HUES48 (cell line): ENCODE data around the gene ADAMTSL3.

Experiments used
- H3K27ac ChIP-seq: one replicate; pipeline ENCODE4 v1.7.0; 2013; ENCODE audit warnings: low read depth, low read length, inconsistent platforms
- H3K27me3 ChIP-seq: 2 replicates; pipeline ENCODE4 v1.6.1; 2013; ENCODE audit warnings: mild to moderate bottlenecking, low read length; ENCODE audit not compliant: control insufficient read depth, insufficient read depth
- H3K36me3 ChIP-seq: 2 replicates; pipeline ENCODE4 v1.6.1; 2013; ENCODE audit warnings: low read length; ENCODE audit not compliant: control insufficient read depth, insufficient read depth
- H3K4me1 ChIP-seq: 2 replicates; pipeline ENCODE4 v1.6.1; 2013; ENCODE audit warnings: mild to moderate bottlenecking, low read length; ENCODE audit not compliant: control insufficient read depth, insufficient read depth
- H3K4me3 ChIP-seq: 2 replicates; pipeline ENCODE4 v1.5.1; 2013; ENCODE audit warnings: mild to moderate bottlenecking, low read depth, low read length
- H3K9ac ChIP-seq: 2 replicates; pipeline ENCODE4 v1.6.1; 2013; ENCODE audit warnings: mild to moderate bottlenecking, low read depth, low read length, moderate library complexity
- H3K9me3 ChIP-seq: 2 replicates; pipeline ENCODE4 v1.6.1; 2013; ENCODE audit warnings: low read length; ENCODE audit not compliant: control insufficient read depth, insufficient read depth

The ADAMTSL3 gene

GRCh38 chr15:83709241-83709640, 55.3 kb downstream of the ADAMTSL3 start:
- Histone ChIP-seq H3K4me1 (no peaks in the 10 kb centered on the region), H3K27ac (no peak overlapping the region), H3K9me3 (no peaks in the 10 kb centered on the region), H3K36me3 (no peaks in the 10 kb centered on the region), H3K9ac (no peak overlapping the region), H3K27me3 (no peaks in the 10 kb centered on the region), H3K4me3 (no peak overlapping the region)

DNA sequence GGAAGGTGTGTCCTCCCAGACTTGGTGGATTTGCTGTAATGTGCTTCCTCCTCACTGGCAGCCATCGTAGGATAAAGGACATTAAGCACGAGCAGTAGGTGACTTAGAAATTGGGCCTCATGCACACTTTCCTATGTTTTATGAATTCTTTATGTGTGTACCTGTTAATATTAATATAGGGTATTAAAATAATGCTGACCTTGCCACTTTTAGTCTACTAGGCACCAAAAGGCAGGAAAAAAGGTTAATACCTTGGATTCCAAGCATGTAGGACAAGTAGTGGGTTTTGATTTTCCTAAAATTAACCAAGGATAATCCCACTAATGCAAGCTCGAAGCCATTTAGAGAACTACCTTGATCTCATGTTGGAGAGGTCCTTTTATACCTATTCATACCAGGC, 55.9 kb downstream of the ADAMTSL3 start:
- no peak overlapping the region for H3K4me3 ChIP-seq
- H3K36me3 ChIP-seq: no peaks in the 10 kb centered on the region
- no peaks in the 10 kb centered on the region for H3K27me3 ChIP-seq
- no peaks in the 10 kb centered on the region for H3K4me1 ChIP-seq
- no peak overlapping the region for H3K27ac ChIP-seq
- H3K9ac ChIP-seq: no peak overlapping the region
- H3K9me3 ChIP-seq: no peaks in the 10 kb centered on the region

DNA sequence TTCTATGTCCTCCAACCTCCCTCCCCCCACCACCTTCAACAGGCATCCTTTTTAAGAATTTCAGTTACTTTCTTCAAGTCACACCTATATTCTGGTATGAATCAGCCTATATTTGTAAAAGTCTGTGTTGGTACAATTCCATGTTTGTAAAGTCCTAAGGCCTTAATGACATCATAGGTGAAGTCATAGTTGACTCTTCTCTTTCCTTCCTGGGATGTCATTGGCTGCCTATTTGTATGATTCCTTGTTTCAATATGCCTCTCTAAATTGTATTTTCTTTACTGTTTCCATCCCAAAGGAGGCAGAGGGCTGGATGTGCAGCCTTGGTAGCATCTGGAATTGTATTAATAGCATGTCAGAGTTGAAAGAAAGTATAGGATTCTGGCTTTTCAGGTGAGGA, 56.5 kb downstream of the ADAMTSL3 start:
- H3K27ac ChIP-seq: no peak overlapping the region
- H3K9ac ChIP-seq: no peak overlapping the region
- H3K4me3 ChIP-seq: no peak overlapping the region
- H3K4me1 ChIP-seq: no peaks in the 10 kb centered on the region
- H3K27me3 ChIP-seq: no peaks in the 10 kb centered on the region
- H3K9me3 ChIP-seq: no peaks in the 10 kb centered on the region
- H3K36me3 ChIP-seq: no peaks in the 10 kb centered on the region

DNA sequence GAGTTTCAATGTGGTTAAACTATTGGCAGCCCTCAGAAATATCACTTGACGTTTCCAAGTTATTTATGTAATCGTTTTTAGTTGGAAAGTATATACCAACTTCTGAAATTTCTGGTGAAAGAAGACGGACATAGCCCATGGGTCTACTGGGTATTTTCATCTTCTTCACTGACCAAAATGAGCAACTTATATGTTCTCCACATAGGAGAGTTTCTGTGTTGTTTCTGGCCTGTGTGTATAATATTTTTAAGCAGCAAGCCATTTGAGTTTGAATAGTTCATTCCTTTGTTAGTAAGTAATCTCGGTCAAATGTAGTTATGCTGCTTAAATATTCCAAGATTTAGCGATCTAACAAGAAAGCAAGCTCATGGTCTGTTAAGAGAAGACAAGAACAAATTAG, 57.3 kb downstream of the ADAMTSL3 start:
- Histone ChIP-seq H3K36me3 (no peaks in the 10 kb centered on the region), H3K4me3 (no peak overlapping the region), H3K27ac (no peak overlapping the region), H3K4me1 (no peaks in the 10 kb centered on the region), H3K9ac (no peak overlapping the region), H3K27me3 (no peaks in the 10 kb centered on the region), H3K9me3 (no peaks in the 10 kb centered on the region)

DNA sequence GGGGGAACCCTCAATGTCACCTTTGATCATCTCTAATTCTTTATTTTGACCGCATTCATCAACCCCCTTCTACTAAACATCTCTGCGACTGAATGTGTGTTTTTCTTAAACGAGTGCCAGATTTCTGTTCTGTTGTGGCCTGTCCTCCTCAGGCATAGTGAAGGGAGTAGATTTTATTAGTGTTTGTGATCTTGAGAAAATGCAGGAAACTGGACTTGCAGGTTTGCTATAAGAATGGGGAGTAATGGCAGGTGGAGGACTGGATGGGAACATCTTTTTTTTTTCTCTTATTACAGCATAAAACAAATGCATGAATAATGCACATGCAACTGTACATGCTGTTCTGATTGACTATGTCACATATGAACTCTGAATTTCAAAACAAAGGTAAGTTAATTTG, 59.3 kb downstream of the ADAMTSL3 start:
- no peaks in the 10 kb centered on the region for H3K36me3 ChIP-seq
- no peaks in the 10 kb centered on the region for H3K27me3 ChIP-seq
- no peaks in the 10 kb centered on the region for H3K4me1 ChIP-seq
- H3K4me3 ChIP-seq: no peak overlapping the region
- no peaks in the 10 kb centered on the region for H3K9me3 ChIP-seq
- no peak overlapping the region for H3K27ac ChIP-seq
- H3K9ac ChIP-seq: no peak overlapping the region

DNA sequence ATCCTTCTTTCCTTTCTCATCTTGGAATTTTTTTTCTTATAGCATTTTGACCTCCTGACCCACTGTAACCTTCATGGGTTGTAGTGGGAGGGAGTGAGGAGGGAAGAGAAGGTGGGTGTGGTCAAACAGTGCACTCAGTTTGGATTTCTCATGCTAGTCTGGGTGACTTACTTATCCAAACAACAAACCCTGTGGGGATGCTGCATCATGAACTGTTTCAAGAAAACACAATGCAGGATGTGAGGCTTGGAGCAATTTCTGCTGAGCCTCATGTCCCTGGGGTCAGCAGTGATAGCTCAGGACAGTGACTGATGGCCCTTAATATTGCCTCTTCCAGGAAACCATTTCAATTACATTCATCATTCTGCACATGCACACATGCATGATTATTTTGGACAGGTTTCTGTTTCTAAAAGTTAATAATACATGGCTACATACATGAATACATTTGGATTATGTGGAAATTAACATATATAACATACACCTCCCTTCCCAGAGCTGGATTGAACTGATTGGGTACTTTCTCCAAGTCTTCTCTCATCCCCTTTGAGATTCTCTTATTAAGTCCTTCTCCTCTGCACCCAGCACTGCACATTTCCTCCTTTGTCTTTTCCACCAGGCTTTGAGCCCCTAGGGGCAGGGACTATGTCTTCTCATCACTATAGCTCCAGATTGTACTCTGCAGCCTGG, 61.2 kb downstream of the ADAMTSL3 start:
- H3K9me3 ChIP-seq: no peaks in the 10 kb centered on the region
- H3K9ac ChIP-seq: no peak overlapping the region
- no peak overlapping the region for H3K27ac ChIP-seq
- no peaks in the 10 kb centered on the region for H3K27me3 ChIP-seq
- H3K36me3 ChIP-seq: no peaks in the 10 kb centered on the region
- H3K4me1 ChIP-seq: no peaks in the 10 kb centered on the region
- no peak overlapping the region for H3K4me3 ChIP-seq

DNA sequence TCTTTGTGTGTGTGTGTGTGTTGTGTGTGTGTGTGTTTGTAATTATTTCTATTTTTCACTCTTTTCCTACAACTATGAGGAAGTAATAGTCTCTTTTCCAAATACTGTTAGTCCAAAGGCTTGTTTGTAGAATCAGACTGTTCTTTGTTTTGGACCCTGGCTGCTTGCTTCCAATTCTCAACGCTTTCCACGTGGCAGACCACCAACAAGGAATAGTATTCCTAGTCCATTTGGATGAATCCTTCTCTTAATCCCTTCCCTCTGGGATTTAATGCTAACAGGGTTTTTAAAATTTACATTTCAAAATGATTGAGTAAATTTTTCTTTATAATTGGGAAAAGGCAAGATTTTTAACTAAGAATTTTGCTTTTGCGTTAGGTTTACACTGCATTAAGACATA, 62.7 kb downstream of the ADAMTSL3 start:
- H3K9ac ChIP-seq: no peak overlapping the region
- no peaks in the 10 kb centered on the region for H3K27me3 ChIP-seq
- no peaks in the 10 kb centered on the region for H3K4me1 ChIP-seq
- H3K27ac ChIP-seq: no peak overlapping the region
- no peaks in the 10 kb centered on the region for H3K36me3 ChIP-seq
- H3K4me3 ChIP-seq: no peak overlapping the region
- H3K9me3 ChIP-seq: no peaks in the 10 kb centered on the region

- Histone ChIP-seq H3K36me3 (no peaks in the 10 kb centered on the region), H3K4me1 (no peaks in the 10 kb centered on the region), H3K27me3 (no peaks in the 10 kb centered on the region), H3K9ac (no peak overlapping the region), H3K4me3 (no peak overlapping the region), H3K9me3 (no peaks in the 10 kb centered on the region), H3K27ac (no peak overlapping the region)
Measured at GRCh38 chr15:83717010-83717409, 63.1 kb downstream of the ADAMTSL3 start.

DNA sequence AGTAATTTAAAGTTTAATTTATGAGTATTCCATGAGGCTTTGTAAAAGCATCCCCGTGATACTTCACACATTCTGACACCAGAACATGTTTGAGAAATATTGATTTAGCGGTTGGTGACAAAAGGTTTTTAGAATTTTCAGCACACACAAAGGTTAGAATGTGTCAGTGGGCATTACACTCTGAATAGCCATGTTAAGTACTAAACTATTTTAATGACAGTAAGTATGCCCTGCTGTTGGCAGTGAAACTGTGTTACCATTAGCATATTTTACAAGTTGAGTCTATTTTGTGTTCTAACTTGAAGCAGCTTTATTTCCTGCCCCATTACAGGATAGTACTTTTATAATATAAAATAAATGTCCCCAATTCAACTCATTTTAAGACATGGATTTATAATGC, 66.5 kb downstream of the ADAMTSL3 start:
- Histone ChIP-seq H3K27me3 (no peaks in the 10 kb centered on the region), H3K9ac (no peak overlapping the region)

DNA sequence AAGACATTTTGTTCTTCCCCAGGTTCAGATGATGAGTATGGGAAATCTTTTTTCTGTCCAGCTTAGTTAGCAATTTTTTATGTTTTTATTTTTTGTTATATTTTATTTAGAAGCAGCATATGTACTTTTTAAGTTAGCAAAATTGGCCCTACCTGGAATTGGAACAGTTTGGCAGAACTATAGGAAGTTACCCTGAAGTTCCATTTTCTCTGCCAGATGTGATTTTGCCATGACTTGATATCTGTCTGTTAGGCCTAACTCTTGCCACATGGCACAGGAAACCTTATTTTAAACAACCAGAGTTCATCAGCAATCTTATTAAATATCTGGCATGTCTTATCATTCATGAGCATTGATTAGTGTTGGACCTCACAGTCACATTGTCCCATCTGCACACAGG, 67.1 kb downstream of the ADAMTSL3 start:
- no peak overlapping the region for H3K27ac ChIP-seq
- no peak overlapping the region for H3K9ac ChIP-seq
- H3K9me3 ChIP-seq: no peaks in the 10 kb centered on the region

More for the DNA sequence above, 66.5 kb downstream of the ADAMTSL3 start:
- H3K4me1 ChIP-seq: no peaks in the 10 kb centered on the region
- H3K36me3 ChIP-seq: no peaks in the 10 kb centered on the region
- no peak overlapping the region for H3K27ac ChIP-seq
- H3K9me3 ChIP-seq: no peaks in the 10 kb centered on the region
- H3K4me3 ChIP-seq: no peak overlapping the region

DNA sequence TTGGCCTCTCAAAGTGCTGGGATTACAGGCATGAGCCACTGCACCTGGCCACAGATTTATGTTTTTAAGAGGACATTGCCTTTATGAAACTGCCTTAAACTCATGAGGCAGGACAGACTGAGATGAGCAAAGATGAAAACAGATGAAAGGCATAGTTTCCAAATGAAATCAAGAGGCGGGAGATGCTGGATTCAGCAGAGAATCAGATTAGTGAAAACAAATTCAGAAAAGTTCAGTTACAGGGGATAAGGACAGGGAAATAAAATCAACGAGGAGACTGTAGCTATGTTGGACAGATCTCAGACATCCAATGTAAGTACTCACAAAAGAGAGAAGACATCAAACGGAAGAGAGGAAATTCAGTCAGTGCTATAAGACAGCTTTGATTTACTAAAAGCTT, 68.1 kb downstream of the ADAMTSL3 start:
- Histone ChIP-seq H3K9ac (no peak overlapping the region), H3K9me3 (no peaks in the 10 kb centered on the region), H3K27ac (no peak overlapping the region), H3K36me3 (no peaks in the 10 kb centered on the region), H3K4me1 (no peaks in the 10 kb centered on the region), H3K27me3 (no peaks in the 10 kb centered on the region), H3K4me3 (no peak overlapping the region)

More for the DNA sequence above, 67.1 kb downstream of the ADAMTSL3 start:
- no peak overlapping the region for H3K4me3 ChIP-seq
- H3K27me3 ChIP-seq: no peaks in the 10 kb centered on the region
- no peaks in the 10 kb centered on the region for H3K36me3 ChIP-seq
- no peaks in the 10 kb centered on the region for H3K4me1 ChIP-seq
